ENCODE results near the gene NCBP2.

Gene NCBP2
- total RNA-seq = 91.9 to 109 reads per million in 2 donors

DNA sequence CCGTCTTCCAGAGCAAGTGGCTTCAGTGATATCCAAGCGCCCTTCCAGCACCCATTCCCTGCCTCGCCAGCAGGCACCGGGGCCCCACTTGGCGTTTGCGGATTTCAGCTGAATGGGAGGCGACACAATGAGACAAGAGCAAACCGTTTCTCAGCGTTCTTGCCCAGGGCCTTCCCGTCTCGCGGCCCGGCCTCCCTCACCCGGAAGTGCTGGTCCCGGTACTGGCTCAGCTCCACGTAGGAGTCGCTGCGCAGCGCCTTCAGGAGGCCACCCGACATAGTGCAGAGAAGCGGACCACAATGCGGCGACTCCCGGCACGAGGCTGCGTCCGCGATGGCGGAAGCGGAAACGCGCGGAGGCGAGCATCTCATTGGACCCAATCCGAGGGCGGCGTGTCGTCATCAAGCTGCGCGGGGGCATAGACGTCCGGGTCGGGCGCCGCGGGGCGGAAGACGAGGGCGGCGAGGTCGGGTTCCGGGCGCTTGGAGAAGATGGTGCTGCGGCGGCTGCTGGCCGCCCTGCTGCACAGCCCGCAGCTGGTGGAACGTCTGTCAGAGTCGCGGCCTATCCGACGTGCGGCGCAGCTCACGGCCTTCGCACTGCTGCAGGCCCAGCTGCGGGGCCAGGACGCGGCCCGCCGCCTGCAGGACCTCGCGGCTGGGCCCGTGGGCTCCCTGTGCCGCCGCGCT, at the start of gene NCBP2:
Gene NCBP2 (minus strand): TSS at position 303 of the 689 bp plus-strand sequence. CDS start 25 bp downstream, at position 278.
- peak; percentile 99 for DNase-seq

DNA sequence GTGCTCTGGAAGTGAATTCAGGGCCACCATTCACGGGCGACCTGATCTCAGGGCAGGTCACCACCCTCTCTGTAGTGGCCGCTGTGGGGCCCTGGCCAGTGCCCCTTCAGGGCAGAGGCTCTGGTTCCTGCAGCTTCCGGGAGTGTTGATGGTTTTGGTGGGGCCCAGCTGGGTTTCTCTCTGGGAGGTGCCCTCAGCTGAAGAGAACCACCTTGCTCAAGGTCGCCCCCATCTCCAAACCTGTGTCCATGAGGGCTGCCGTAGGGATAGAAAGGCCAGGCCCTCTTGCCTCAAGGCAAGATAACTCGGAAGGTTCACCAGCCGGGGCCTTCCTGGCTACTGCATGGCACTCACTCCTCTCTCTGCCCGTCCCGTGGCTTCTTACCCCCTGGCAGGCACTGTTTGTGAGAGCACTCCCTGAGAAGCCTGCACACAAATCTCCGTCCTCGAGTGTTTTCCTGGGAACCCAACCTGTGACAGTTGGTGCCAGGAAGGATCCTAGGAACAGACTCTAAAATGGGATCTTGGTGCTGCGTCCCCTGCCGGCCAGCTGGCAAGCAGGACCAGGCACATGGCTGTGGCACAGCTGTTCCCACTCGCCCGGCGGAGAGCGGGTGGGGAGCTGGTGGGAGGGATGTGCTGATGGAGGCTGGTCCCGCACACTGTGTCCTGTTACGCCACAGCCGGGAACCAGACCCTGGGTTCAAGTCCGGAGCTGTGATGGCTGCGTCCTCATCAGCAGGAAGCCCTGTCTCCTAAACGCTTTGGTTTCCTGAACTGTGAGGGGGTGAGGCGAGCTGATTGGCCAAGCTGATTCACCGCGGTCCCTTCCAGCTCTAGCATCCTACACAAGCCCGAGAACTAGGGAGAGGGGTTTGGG, 49.5 kb upstream of the NCBP2 start:
- DNase-seq = no peak

DNA sequence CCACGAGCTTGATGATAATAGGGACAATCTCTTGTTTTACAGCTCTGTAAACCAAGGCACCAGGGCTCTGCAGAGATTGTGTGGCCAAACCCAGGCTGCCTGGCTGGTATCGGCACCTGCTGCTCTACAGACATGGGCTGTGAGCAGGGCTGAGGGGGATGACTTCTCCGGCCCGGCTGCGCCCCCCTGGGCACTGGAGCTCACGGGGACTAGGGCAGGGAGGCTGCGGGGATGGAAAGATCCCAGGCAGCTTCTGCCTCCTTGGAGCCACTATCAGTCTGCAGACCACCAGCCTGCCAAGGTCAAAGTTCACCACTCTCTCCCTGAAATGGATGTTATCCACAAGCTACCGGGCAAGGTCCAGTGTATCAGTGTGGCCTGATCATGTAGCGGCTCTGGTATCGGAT, 48.3 kb upstream of the NCBP2 start:
- no peak for DNase-seq

DNA sequence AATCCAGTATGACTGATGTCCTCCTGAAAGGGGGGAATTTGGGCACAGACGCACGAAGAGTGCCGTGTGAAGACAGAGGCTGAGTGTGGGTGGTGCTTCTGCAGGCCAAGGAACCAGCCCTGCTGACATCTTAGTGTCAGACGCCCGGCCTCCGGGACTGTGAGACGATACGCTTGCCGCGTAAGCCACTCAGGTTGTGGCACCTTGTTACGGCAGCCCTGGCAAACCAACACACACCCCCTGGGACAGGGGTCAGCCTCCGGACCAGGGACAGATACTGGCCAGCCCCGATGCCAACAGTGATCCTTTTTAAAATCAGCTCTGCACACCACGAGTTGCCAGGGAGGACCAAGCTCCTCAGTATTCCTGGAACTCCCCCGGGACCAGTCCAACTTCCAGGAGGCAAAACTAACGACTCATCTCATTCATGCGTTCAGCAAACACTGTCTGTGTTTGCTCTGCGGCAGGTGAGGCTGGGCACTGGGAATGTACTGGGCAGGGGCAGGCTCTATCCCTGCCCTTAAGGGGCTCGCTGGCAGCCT, 47.5 kb upstream of the NCBP2 start:
- no peak for DNase-seq

- no peak for DNase-seq
Observed at GRCh38 chr3:196988241-196989029, 46.1 kb upstream of the NCBP2 start.

DNA sequence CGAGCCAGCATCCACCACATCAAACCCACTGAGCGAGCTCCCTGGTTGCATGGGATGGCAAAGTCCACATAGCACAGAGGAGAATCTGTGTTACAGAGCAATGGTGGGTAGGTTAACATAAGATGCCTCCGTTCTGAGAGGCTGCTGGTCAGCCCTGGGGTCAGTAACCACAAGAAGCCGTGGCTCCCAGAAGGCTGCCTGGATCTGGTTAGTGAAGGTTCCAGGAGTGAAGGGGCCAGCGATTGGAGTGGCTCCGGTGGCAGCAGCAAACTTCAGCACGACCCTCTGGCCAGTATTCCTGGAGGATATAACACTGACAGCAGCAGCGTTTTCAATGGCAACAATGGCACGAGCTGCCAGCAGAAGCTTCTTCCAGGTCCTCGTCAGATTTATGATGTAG, 44.7 kb upstream of the NCBP2 start:
- DNase-seq = no peak

DNA sequence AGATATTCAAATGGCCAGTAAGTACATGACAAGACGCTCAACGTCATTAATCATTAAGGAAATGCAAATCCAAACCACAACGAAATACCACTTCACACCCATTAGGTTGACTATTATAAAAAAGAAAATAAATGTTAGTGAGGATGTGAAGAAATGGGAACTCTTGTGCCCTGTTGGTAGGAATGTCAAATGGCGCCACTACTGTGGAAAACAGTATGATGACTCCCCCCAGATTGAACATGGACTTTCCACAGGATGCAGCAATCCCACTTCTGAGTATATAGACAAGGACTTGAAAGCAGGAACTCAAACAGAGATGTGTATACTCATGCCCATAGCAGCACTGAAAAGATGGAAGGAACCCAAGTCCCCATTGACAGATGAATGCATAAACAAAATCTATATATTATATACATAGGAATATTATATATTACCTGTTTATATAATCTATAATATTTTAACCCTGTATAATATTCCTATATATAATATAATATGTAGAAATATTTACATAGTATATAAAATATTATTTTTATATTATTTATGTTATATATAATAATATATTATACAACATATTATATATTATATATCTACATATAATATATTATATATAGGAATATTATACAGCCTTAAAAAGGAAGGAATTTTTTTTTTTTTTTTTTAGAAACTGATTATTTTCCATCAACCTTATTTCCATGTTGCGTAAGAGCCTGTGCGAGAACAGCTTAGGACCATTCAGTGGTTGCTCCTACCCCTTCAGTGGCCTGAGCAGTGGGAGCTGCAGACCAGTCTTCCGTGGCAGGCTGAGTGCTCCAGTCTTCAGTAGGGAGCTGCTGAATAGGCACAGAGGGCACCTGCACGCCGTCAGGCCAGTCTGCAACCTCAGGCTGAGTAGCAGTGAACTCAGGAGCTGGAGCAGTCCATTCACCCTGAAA, 43.9 kb upstream of the NCBP2 start:
- no peak for DNase-seq

- DNase-seq = no peak
Observed at GRCh38 chr3:196985298-196985697, 43.0 kb upstream of the NCBP2 start.

DNA sequence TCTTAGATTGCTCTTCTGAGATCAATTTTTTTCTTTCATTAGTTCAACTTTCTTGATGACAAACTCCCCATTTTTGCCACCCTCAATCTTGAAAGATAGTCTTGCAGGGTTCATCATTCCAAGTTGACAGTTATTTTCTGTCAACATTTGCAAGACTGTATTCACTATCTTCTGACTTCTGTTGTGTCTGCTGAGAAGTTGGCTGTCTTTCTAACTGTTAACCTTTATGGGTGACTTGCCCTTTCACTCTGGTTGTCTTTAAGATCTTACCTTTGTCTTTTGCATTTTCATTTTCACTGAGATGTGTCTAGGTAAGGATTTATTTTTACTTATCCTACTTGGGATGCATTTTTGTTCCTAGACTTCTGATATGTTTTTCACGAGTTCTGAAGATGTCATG, 40.9 kb upstream of the NCBP2 start:
- DNase-seq = no peak

- DNase-seq = no peak
Observed at GRCh38 chr3:196981657-196982056, 39.3 kb upstream of the NCBP2 start.

DNA sequence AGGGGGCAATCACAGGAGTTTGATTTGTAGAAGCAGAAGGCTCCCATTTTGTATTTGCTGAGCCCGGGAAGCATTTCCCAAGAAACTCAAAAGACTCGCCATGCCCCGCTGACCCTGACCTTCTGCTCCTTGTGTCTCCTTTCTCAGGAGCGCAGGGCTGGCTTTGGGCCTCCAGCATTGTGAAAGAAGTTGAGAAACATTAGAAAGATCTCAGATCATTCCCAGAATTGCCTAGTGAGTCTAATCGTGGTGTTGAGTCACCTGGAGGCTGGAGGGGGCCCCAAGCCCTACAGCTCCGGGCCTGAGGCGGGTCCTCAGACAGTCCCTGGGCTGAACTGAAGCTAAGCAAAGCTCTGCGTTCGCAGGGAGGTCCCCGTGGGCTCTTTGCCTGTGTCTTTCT, 37.2 kb upstream of the NCBP2 start:
- DNase-seq = no peak

DNA sequence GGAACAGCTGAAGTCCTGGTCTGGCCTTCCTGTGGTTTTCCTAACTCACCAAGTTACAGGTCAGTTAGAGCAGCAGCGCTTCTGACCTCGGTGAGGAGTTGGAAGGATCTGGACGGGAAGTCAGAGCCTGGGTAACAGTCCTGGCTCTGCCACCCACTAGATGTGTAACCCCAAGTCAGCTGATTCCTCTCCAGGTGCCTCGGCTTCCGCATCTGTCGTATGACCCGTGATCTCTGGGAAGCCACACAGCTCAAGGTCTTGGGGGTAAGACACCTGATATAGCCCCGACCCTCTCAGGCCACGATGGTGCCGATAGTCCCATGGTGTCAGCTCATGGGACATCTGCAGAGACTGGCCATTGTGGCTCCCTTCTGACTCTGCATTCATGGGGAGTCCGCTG, 34.6 kb upstream of the NCBP2 start:
- DNase-seq = no peak

GRCh38 chr3:196975349-196975748, 33.0 kb upstream of the NCBP2 start:
- no peak for DNase-seq

- no peak for DNase-seq
Observed at GRCh38 chr3:196974661-196975060, 32.3 kb upstream of the NCBP2 start.

DNA sequence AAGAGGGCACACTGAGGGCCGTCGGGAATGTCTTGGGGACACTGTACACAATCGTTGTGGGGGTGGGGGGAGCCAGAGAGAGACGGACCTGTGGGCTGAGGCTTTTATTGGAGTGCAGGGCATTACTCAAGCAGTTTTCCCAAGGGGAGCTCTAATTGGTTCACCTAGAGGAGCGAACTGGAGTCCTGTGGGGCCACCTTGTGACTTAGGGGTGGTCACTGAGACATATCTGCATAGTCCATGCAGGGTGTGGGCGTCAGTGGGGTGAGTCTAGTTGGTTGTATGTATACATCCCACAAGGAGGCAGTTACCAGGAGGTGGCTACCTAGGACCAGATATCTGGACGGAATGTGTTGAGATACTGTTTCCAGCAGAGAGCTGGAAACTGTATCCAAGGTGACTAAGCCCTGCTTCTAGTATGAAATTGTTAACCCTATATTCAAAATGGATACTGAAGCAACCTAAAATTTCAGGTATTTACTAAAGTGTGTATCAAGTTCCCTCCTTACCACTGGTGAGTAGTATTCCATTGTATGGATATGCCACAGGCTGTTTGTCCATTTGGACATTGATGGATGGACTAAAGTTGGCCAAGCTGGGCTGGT, 28.9 kb upstream of the NCBP2 start:
- DNase-seq = no peak

GRCh38 chr3:196970547-196971093, 28.3 kb upstream of the NCBP2 start:
- no peak for DNase-seq

GRCh38 chr3:196969660-196970546, 27.6 kb upstream of the NCBP2 start:
- DNase-seq = peak; percentile 47

GRCh38 chr3:196969134-196969659, 26.9 kb upstream of the NCBP2 start:
- DNase-seq = peak; percentile 28

DNA sequence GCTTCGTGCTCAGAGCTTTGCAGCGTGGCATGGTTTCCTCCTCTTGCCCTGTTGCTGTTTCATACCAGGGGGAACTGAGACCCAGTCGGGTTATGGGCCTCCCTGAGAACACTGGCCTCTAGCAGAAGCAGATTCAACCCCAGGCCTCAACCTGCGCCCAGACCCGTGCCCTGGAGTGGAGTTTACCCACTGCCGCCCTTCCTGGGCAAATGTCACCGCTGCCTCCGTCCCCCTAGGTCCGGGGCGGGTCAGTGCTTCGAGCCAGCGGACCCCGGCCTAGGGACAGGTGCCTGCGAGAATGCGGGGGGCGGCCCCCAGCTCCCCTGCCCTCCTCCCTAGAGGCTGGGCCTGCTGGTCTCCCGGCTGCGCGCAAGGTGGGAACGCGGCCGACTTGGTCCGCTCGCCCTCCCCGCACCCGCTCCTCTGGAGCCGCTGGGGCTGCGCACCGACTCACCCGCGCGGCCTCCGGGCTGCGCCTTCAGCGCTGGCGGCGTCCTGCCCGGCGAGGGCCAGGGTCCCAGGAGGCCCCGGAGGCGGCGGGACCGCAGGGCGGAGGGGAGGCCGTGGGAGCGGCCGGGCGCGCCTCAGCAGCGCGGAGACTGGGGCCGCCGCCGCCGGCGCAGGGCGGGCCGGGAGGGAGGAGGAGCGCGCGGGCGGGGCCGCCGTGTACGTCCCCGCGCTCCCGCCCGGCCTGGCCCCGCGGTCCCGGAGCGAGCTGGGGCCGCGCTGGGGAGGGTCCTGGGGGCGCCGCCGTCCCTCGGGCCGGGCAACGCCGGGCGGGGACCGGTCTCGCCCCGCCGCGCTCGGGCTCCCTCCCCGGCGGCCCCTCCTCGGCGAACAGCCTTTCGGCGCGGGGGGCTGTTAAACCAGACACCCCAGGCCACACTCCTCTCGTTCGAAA, 26.2 kb upstream of the NCBP2 start, which contains the start of gene PIGZ:
Gene PIGZ (minus strand): TSS at position 601 of the 901 bp plus-strand sequence. CDS start 16,802 bp downstream, outside the sequence.
- DNase-seq = no peak

All from activated gamma-delta T cell (primary cell).